ENCODE measurements around the gene RAB5B.
A peak's percentile ranks its signal among the peaks of the same experiment; 100 is the strongest.

The RAB5B gene

GRCh38 chr12:56029666-56030293, 55.9 kb downstream of the RAB5B start:
- Histone ChIP-seq H3K9me3 (no peaks in the 10 kb centered on the region), H3K27me3 (no peaks in the 10 kb centered on the region), H3K4me3 (ENCODE audit: low read depth, low read length) (no peak overlapping the region), H3K4me1 (no peaks in the 10 kb centered on the region), H3K36me3 (no peaks in the 10 kb centered on the region)
- TF ChIP-seq CTCF (IDR thresholded peaks at IDR 0.05; ENCODE audit: low read depth, low read length) = peak; percentile 87
- peak; percentile 72 for DNase-seq

- H3K4me1 ChIP-seq = no peaks in the 10 kb centered on the region
- DNase-seq = no peak
- no peaks in the 10 kb centered on the region for H3K36me3 ChIP-seq
- H3K4me3 ChIP-seq (ENCODE audit: low read depth, low read length) = no peak overlapping the region
- no peaks in the 10 kb centered on the region for H3K9me3 ChIP-seq
- H3K27me3 ChIP-seq = no peaks in the 10 kb centered on the region
- TF ChIP-seq CTCF (IDR thresholded peaks at IDR 0.05; ENCODE audit: low read depth, low read length) = no peak
Measured at GRCh38 chr12:56031987-56032386, 58.1 kb downstream of the RAB5B start.

DNA sequence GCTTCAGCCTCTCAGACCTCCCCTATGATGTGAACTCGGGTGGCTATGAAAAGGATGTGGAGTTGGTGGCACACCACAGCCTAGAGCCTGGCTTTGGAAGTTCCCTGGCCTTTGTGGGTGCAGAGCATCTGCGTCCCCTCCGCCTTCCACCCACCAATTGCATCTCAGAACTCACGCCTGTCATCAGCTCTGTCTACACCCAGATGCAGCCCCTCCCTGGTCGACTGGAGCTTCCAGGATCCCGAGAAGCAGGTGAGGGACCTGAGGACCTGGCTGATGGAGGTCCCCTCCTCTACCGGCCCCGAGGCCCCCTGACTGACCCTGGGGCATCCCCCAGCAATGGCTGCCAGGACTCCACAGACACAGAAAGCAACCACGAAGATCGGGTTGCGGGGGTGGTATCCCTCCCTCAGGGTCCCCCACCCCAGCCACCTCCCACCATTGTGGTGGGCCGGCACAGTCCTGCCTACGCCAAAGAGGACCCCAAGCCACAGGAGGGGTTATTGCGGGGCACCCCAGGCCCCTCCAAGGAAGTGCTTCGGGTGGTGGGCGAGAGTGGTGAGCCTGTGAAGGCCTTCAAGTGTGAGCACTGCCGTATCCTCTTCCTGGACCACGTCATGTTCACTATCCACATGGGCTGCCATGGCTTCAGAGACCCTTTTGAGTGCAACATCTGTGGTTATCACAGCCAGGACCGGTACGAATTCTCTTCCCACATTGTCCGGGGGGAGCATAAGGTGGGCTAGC, 60.9 kb downstream of the RAB5B start:
- no peaks in the 10 kb centered on the region for H3K27me3 ChIP-seq
- no peak for TF ChIP-seq CTCF (IDR thresholded peaks at IDR 0.05; ENCODE audit: low read depth, low read length)
- no peak for DNase-seq
- H3K36me3 ChIP-seq = no peaks in the 10 kb centered on the region
- no peaks in the 10 kb centered on the region for H3K9me3 ChIP-seq
- H3K4me1 ChIP-seq = no peaks in the 10 kb centered on the region
- H3K4me3 ChIP-seq (ENCODE audit: low read depth, low read length) = no peak overlapping the region

DNA sequence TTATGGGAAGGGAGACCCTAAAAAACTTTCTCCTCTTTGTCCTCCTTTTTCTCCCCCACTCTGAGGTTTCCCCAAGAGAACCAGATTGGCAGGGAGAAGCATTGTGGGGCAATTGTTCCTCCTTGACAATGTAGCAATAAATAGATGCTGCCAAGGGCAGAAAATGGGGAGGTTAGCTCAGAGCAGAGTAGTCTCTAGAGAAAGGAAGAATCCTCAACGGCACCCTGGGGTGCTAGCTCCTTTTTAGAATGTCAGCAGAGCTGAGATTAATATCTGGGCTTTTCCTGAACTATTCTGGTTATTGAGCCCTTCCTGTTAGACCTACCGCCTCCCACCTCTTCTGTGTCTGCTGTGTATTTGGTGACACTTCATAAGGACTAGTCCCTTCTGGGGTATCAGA, 63.3 kb downstream of the RAB5B start:
- Histone ChIP-seq H3K36me3 (peaks cover under 1% of the 10 kb centered on the region; the same call in 1 of the 2 replicates), H3K9me3 (no peaks in the 10 kb centered on the region), H3K4me3 (ENCODE audit: low read depth, low read length) (no peak overlapping the region), H3K4me1 (no peaks in the 10 kb centered on the region), H3K27me3 (no peaks in the 10 kb centered on the region)
- no peak for TF ChIP-seq CTCF (IDR thresholded peaks at IDR 0.05; ENCODE audit: low read depth, low read length)
- no peak for DNase-seq

DNA sequence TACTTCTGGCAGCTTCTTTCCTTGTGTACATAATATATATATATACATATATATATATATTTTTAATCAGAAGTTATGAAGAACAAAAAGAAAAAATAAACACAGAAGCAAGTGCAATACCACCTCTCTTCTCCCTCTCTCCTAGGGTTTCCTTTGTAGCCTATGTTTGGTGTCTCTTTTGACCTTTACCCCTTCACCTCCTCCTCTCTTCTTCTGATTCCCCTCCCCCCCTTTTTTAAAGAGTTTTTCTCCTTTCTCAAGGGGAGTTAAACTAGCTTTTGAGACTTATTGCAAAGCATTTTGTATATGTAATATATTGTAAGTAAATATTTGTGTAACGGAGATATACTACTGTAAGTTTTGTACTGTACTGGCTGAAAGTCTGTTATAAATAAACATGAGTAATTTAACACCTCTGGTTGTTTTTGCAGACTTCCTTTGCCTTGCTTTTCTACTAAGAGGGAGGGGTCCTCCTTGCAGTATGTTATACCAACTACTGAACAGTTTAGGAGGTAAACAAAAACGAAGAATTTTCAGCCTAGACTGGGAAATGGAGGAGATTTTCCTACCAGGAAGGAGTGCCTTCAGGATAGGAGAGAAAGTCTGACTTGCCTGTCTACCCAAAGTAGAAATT, 64.3 kb downstream of the RAB5B start:
- no peaks in the 10 kb centered on the region; the same call in 1 of the 2 replicates for H3K4me1 ChIP-seq
- no peaks in the 10 kb centered on the region for H3K9me3 ChIP-seq
- H3K36me3 ChIP-seq = peaks cover 10% of the 10 kb centered on the region

More for the DNA sequence above, 64.3 kb downstream of the RAB5B start:
- DNase-seq = no peak
- Histone ChIP-seq H3K4me3 (ENCODE audit: low read depth, low read length) (no peak overlapping the region), H3K27me3 (no peaks in the 10 kb centered on the region)
- TF ChIP-seq CTCF (IDR thresholded peaks at IDR 0.05; ENCODE audit: low read depth, low read length) = no peak
